ENCODE results near the gene STX5. TPM values are rescaled to one million over a fixed set of nuclear protein-coding genes. Genes with fewer than 3 reads are reported as not detected.
A peak's percentile ranks its signal among the peaks of the same experiment; 100 is the strongest.

The STX5 gene
- total and polyA plus RNA-seq, 9 of the 15 experiments (the other 6 are each of a cell fraction or from before 2014, with no cell fraction given): 2.8 to 28.6 (median 23.7) TPM

DNA sequence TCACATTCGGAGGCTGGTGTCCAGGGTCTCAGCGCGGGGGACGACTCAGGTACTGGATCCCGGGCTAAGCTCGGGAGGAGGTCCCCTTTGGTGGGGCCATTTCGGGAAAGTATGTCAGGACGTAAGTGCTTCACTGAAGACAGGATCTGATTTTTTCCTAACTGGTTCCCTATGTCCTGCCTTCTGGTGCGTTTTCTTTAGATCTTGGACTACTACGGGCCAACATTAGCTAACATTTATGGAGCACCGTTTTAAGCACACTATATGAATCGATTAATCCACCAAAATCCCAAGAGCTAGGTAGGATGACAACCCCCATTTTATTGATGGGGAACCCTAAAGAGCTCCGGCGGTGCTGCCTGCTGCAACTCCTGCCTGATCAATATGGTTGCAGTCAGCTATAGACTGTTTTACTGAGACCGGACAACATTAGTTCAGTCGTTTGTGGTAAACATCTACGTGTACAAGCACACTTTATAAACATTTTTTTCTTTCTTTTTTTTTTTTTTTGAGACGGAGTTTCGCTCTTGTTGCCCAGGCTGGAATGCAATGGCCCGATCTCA, 24.6 kb upstream of the STX5 start (continued):
- TF ChIP-seq, protein P1, sequence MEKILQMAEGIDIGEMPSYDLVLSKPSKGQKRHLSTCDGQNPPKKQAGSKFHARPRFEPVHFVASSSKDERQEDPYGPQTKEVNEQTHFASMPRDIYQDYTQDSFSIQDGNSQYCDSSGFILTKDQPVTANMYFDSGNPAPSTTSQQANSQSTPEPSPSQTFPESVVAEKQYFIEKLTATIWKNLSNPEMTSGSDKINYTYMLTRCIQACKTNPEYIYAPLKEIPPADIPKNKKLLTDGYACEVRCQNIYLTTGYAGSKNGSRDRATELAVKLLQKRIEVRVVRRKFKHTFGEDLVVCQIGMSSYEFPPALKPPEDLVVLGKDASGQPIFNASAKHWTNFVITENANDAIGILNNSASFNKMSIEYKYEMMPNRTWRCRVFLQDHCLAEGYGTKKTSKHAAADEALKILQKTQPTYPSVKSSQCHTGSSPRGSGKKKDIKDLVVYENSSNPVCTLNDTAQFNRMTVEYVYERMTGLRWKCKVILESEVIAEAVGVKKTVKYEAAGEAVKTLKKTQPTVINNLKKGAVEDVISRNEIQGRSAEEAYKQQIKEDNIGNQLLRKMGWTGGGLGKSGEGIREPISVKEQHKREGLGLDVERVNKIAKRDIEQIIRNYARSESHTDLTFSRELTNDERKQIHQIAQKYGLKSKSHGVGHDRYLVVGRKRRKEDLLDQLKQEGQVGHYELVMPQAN (IDR thresholded peaks at IDR 0.05; ENCODE audit: borderline replicate concordance): no peak
- TF ChIP-seq, protein P2, sequence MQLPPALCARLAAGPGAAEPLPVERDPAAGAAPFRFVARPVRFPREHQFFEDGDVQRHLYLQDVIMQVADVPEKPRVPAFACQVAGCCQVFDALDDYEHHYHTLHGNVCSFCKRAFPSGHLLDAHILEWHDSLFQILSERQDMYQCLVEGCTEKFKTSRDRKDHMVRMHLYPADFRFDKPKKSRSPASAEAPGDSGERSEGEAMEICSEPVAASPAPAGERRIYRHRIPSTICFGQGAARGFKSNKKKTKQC (CRISPR knock-in tag; IDR thresholded peaks at IDR 0.05): peak; percentile 2
- TF ChIP-seq GATAD2A (IDR thresholded peaks at IDR 0.05) (no peak), BHLHE40 (IDR thresholded peaks at IDR 0.05; ENCODE audit: low read length) (no peak), ZNF780A (CRISPR knock-in tag; IDR thresholded peaks at IDR 0.05) (no peak), ZNF282 (CRISPR knock-in tag; IDR thresholded peaks at IDR 0.05) (no peak), CREB1 (IDR thresholded peaks at IDR 0.05) (no peak), CREB1 (CRISPR knock-in tag; IDR thresholded peaks at IDR 0.05) (no peak), RFX5 (IDR thresholded peaks at IDR 0.05; ENCODE audit: low read depth, low read length) (no peak), MCM3 (IDR thresholded peaks at IDR 0.05) (no peak), TCF7 (IDR thresholded peaks at IDR 0.05; ENCODE audit: borderline replicate concordance) (no peak), FIP1L1 (IDR thresholded peaks at IDR 0.05; ENCODE audit: low read depth, low read length, poor library complexity, severe bottlenecking) (no peak), HLTF (IDR thresholded peaks at IDR 0.05) (no peak), YBX1 (IDR thresholded peaks at IDR 0.05) (no peak), ZEB2 (IDR thresholded peaks at IDR 0.05) (no peak), C11orf30 (IDR thresholded peaks at IDR 0.05; ENCODE audit: low read depth) (no peak), EP400 (IDR thresholded peaks at IDR 0.05) (no peak), BRCA1 (IDR thresholded peaks at IDR 0.05) (no peak), BRCA1 (CRISPR knock-in tag; IDR thresholded peaks at IDR 0.05) (no peak), ARNT (IDR thresholded peaks at IDR 0.05) (no peak), E2F3 (CRISPR knock-in tag; IDR thresholded peaks at IDR 0.05) (no peak), ZNF551 (CRISPR knock-in tag; IDR thresholded peaks at IDR 0.05) (no peak), CTBP1 (IDR thresholded peaks at IDR 0.05; ENCODE audit: borderline replicate concordance) (no peak; the same call in 1 of the 2 replicates), HSF4 (CRISPR knock-in tag; IDR thresholded peaks at IDR 0.05; ENCODE audit: borderline replicate concordance) (no peak)
- TF ChIP-seq, protein P3, sequence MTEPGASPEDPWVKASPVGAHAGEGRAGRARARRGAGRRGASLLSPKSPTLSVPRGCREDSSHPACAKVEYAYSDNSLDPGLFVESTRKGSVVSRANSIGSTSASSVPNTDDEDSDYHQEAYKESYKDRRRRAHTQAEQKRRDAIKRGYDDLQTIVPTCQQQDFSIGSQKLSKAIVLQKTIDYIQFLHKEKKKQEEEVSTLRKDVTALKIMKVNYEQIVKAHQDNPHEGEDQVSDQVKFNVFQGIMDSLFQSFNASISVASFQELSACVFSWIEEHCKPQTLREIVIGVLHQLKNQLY (CRISPR knock-in tag; conservative IDR thresholded peaks at IDR 0.05): no peak; a peak in 1 of 4 replicates
- TF ChIP-seq, protein P4, sequence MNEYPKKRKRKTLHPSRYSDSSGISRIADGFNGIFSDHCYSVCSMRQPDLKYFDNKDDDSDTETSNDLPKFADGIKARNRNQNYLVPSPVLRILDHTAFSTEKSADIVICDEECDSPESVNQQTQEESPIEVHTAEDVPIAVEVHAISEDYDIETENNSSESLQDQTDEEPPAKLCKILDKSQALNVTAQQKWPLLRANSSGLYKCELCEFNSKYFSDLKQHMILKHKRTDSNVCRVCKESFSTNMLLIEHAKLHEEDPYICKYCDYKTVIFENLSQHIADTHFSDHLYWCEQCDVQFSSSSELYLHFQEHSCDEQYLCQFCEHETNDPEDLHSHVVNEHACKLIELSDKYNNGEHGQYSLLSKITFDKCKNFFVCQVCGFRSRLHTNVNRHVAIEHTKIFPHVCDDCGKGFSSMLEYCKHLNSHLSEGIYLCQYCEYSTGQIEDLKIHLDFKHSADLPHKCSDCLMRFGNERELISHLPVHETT (CRISPR knock-in tag; conservative IDR thresholded peaks at IDR 0.05 in 1 of 2, IDR thresholded peaks at IDR 0.05 in 1 of 2): no peak
- TF ChIP-seq, protein P5, sequence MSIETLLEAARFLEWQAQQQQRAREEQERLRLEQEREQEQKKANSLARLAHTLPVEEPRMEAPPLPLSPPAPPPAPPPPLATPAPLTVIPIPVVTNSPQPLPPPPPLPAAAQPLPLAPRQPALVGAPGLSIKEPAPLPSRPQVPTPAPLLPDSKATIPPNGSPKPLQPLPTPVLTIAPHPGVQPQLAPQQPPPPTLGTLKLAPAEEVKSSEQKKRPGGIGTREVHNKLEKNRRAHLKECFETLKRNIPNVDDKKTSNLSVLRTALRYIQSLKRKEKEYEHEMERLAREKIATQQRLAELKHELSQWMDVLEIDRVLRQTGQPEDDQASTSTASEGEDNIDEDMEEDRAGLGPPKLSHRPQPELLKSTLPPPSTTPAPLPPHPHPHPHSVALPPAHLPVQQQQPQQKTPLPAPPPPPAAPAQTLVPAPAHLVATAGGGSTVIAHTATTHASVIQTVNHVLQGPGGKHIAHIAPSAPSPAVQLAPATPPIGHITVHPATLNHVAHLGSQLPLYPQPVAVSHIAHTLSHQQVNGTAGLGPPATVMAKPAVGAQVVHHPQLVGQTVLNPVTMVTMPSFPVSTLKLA (conservative IDR thresholded peaks at IDR 0.05): no peak

All from K562 (cell line).